Activated CD8-positive, alpha-beta memory T cell treated with anti-CD3 and anti-CD28 coated beads for 48 hours (primary cell): Measurements from ENCODE around the gene VAT1.
"Not testable (repeated sequence)": the region's sequence is repeated elsewhere in the genome, so short reads cannot be mapped to it uniquely, and the experiment has no call there.

Experiments
- DNase-seq, 3 experiments: peaks; one replicate each; pipeline ENCODE4 v3.0.0-alpha.2; 2020; ENCODE audit warnings: low read depth in 2 of 3, low spot score in 2 of 3

Gene VAT1

DNA sequence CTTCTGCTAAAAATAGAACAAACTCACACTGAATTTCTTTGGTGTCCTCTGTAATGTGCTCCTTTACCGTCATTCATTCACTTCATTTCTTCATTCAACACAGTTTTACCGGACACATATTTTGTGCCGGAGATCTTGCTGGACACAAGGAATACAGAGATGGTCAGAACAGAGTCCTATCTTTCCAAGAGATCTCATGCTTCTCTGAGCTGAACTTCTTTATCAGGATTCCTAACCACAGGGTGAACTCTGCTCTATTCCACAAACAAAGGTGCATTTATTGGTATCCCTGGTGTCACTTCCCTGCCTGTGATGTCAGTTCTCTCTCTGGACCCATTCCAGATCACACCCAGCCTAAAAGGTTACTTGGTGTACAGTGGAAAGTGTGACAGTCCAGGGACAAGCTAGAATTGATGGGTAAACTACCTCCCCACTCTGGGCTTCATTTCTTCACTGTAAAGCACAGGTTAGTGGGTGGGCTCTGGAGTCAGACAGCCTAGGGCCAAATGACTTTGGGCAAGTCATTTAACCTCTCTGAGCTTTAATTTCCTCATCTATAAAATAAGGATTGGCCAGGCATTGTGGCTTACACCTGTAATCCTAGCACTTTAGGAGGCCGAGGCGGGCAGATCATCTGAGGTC lies 11.4 kb downstream of the VAT1 start:
- no peak for DNase-seq

DNA sequence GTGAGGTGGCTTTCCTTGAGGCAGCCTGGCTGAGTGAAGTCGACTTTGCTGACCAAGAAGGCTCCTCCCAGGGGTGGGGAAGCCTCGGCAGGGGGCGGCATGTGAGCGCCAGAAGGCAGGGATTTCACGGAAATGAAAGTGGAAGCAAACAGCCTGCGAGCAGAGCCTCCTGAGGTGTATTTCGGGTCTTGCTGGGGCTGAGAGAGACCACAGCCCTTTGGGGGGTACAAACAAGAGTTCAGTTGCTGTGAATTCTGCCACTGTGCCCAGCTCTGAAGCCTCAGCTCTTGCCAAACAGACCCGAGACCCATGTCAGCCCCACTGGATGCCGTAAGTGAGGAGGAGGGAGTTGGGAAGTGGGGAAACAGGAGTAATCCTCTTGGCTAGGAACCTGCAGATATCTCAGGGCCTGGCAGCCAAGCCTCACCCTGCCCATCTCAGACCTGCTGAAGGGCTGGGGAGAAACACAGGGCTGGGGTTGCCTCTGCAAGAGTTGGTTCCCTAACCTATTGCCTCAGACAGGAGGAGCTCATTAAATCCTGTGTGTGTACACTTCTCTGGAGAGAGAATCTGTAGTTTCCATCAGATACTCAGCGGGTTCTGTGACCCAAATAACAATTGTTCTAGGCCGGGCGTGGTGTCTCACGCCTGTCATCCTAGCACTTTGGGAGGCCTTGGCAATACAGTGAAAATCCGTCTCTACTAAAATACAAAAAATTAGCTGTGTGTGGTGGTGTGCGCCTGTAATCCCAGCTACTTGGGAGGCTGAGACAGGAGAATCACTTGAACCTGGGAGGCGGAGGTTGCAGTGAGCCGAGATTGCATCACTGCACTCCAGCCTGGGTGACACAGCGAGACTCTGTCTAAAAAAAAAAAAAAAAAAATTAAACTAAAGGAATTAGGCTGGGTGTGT lies 15.3 kb downstream of the VAT1 start, which contains the start of gene IFI35:
Gene IFI35, plus strand, starts transcription at position 146 of the 913 bp plus-strand sequence. Its CDS starts 164 bp downstream, at position 310.
- DNase-seq: peak; percentile 67 to 71 (median 70)

DNA sequence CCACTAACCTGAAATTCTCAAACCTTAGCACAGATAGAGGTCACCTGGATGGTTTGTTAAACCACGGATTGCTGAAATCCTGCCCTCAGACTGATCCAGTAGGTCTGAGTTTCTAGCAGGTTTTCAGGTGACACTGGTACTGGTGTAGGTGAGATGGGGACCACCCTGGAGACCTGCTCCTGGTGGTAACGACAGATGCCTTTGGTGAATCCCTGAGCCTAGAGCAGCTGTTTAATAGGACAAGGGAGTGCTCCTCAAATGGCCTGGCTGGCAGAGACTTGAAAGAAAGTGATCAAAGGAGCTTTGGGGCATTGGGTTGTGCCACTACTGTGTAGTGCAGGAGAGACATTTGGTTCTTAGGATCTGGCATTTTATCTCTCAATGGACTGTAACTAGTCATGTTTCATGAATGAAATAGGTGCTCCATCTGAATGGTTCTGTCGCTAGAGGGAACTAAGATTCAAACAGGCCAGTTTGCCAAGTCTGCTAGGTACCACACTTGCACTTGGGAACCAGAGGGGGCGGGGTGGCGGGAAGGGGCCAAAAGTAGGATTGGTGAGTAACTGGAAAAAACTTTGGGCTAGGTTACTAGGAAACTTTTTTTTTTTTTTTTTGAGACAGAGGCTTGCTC lies 18.5 kb downstream of the VAT1 start:
- DNase-seq: no peak

DNA sequence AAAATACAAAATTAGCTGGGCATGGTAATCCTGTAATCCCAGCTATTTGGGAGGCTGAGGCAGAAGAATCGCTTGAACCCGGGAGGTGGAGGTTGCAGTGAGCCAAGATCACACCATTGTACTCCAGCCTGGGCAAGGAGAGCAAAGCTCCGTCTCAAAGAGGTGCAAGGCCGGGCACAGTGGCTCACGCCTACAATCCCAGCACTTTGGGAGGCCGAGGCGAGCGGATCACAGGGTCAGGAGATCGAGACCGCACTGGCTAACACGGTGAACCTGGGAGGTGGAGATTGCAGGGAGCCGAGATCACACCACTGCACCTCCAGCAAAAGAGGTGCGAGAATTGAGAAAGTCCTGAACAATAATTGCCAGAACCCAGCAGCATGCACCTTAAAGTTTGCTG lies 21.3 kb downstream of the VAT1 start:
- not testable (repeated sequence) for DNase-seq

DNA sequence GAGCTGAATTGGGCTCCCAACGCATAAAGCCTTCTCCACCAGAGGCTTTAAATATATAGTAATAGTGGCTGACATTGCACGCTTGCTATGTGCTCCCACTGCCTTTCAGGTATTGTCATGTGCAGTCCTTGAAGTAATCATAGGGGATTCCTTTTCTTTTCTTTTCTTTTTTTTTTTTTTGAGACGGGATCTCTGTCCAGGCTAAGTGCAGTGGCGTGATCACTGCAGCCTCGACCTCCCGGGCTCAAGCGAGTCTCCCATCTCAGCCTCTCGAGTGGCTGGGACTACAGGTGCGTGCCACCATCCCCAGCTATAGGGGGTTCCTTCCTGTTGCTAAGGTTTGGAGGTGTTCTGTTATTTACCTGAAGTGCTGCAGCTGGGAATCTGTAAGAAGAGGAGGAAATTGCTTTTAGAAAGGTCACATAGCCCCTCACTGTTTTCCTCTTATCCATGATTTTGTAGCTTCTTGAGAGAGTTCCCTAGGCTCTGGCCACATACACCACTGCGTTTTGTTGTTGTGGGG lies 23.1 kb downstream of the VAT1 start:
- DNase-seq: no peak

DNA sequence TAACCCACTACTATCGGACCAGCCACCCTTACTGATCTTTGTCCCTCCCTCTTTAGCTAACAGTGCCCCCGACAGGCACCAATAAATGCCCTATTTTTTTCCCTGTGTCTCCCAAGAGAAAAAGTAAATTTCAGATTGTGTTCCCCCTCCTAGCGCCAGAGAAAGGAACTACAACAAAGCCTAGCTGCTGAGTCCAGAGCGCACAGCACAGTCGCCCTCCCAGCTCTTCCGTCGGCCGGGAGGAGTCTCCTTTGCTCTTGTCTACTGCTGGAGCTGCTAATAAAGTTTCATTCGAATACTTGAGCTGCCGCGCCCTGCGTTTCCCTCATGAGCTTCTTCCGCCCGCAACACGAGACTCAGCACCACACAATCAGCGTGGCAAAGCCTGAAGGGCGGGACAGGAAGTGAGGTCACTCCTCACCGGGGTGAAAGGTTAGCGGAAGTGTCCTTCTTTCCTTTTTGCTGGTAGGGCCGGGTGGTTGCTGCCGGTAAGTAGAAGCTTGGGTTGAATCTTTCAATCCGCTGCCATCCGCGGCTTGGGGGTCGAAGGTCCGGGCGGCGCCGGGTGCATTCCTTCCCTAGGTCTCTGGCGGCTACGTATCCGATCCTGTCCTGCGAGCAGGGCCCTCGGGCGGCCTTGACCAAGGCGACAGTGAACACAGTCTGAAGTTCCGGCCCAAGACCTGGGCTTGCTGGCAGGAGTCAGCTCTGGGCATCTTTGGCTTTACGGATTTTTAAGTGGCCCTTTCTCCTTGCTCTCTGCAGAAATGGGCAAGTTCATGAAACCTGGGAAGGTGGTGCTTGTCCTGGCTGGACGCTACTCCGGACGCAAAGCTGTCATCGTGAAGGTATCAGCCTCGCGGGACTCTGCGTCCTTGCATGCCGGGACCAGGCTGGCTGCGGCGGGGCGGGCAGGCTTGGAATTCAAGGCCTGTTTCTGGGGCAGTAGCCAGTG lies 23.9 kb downstream of the VAT1 start, which contains the start of gene RPL27:
Gene RPL27, plus strand, starts transcription at position 436 of the 955 bp plus-strand sequence. Its CDS starts 332 bp downstream, at position 768.
- DNase-seq: peak; percentile 84 to 88 (median 86)

DNA sequence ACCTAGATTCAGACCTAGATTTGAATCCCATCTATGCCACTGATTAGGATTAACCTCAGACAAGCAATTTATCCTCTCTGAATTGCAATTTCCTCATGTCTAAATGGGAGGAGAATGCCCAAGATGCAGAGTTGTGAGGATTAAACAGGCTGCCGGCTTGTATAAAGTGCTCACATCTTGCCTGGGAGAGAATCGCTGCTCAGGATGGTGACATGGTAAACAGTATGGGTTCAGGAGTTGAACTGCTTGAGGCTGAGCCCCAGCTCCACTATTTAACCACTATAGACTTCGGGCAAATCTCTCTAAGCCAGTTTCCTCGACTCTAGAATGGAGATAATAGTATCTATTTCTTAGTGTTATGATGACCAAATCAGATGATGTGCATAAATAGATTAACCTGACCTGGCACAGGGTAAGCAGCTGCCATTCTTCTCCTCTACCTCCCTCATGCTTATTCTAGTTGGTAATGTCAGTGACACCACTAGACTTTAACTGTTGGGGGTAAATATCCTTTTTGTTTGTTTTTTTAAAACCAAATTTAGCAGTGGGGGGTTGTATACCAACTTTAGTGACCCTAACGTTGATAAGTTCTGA lies 24.7 kb downstream of the VAT1 start:
- no peak for DNase-seq

DNA sequence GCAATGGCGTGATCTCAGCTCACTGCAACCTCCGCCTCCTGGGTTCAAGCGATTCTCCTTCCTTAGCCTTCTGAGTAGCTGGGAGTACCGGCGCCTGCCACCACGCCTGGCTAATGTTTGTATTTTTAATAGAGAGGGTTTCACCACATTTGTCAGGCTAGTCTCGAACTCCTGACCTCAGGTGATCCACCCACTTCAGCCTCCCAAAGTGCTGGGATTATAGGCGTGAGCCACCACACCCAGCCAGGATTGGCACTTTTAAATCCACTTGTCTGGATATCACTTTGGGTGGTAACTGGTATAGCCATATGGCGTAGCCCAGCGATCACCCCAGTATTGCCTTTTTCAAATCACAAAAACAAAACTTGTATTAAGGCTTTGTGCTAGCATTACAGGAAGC lies 28.3 kb downstream of the VAT1 start:
- DNase-seq: not testable (repeated sequence)

DNA sequence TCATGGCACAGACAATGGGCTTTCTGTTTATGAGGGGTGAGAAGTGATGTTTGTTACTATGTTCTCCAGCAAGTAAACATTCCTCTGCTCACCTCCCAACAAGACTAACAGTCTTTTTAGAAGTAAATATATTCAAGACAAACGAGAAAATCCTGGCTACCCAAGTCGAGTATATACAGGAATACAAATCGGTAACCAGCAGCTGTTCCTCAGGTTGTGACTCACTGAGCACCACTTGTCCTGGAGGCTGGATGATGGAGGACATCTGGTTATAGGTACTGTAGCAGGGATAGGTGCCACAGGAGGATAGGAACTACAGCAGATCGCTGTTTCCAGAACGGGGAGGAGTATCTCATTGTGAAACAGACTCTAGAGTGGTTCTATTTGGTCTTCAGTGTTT lies 29.3 kb downstream of the VAT1 start:
- DNase-seq: no peak

DNA sequence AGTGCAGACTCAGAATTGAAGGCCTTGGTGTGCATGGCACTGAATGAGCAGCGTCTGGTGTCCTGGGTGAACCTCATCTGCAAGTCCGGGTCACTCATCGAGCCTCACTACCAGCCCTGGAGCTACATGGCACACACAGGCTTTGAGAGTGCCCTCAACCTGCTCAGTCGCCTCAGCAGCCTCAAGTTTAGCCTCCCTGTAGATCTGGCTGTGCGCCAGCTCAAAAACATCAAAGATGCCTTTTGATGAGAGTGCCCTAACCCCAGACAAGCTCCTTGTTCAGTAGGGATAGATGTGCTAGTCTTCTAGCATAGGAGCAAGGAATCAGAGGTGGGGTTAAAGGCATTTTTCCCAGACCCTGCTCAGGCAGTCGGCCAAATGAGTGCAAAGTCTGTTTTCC lies 30.7 kb downstream of the VAT1 start:
- DNase-seq: no peak

DNA sequence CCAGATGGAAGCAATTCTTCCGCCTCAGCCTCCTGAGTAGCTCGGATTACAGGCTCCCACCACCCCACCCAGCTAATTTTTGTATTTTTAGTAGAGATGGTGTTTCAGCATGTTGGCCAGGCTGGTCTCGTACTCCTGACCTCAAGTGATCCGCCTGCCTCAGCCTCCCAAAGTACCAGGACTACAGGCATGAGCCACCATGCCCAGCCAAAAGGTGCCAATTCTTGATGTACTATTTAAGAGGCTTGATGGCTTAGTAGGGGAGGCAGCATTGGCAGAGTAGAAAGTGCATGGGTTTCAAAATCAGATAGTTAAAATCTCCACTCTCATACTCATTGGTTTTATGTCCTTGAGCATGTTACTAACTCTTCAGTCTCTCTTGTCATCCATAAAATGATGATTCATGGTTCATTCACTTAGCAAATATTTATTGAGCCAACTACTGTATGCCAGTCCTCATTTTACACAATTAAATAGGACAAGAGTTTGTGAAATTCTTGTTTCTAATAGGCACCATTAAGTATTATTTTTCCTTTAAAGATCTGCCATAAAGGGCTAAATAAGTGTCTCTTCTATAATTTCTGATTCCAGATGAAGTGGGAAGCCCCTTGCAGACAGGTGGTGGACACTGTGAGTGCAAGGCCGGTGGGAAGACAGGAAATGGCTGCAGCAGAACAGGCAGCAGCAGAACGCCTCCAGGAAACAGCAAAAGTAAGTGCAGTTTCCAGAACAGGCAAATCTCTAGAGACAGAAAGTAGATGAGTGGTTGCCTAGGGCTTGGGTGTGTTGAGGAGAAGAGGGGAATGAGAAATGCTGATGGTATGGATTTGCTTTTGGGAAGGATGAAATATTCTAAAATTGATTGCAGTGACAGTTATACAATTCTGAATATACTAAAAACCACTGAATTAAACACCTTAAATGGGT lies 32.2 kb downstream of the VAT1 start:
- DNase-seq: no peak

DNA sequence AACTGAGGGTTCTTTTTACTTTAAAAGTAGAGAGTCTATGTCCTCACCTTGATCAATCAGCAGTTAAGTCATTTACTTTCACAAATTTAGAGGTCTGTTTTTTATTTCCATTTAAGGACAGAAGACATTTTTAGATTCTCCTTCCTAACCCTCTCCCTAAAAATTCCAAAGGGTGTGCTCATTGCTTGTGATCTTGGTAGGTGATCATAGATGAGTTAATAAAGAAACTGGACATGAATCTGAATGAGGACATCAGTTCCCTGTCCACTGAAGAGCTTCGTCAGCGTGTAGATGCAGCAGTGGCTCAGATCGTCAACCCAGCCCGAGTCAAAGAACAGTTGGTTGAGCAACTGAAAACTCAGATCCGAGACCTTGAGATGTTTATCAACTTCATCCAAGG lies 33.0 kb downstream of the VAT1 start:
- DNase-seq: no peak

DNA sequence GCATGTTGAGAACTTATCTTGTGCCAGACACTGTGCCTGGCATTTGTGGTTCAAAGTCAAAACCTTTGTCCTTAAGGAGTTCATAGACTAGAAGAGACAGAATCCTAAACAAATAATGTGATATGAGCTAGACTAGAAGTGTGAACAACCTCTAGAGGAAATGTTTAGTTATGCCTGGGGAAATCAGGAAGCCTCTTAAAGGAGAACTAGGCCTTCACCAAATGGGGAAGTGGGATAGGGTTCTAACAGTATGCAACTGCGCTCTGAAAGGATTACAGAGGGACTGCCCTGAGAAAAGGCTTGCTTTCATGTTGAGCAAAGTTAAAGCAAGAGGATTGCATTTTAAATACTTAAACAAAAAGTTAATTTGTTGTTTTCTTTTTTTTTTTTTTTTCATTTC lies 37.0 kb downstream of the VAT1 start:
- DNase-seq: no peak

DNA sequence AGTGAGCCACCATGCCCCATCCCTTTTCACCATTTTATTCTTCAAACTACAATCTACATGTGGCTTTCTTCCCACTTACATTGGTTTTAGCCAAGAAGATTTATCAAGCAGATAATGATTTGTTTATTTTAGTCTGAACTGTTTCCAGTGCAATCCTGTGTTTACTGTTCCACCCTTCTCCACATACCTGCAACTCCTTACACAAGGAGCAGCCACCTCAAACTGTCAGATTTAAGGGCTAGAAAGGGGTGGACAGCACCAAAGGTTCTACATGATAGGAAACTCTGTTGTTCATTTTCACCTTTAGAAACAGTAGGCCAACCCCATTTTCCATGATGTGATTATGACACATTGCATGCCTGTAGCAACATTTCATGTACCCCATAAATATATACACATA lies 39.9 kb downstream of the VAT1 start:
- no peak for DNase-seq

DNA sequence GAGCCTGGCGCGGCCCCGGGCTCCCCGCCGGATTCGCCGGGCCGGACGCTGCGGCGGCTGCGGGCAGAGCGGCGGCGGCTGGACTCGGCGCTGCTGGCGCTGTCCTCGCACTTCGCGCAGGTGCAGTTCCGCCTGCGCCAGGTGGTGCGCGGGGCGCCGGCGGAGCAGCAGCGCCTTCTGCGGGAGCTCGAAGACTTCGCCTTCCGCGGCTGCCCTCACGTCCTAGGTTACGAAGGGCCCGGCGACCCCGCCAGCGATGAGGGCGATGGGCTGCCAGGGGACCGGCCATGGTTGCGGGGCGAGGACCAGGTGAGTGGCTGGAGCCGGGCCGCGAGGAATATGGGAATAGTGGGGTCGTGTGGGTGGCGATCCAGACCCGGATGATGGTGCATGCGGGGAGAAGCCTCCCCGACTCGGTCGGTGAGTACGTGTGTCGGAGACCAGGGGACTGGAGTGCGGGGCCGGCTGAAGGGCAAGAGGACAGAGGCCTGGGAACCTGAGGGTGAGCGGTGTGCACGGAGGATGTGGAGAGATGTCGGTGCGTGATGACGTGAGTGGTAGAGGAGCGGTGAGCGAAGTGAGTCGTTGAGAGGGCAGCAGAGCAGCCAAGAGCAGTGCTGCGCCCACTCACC lies 41.3 kb downstream of the VAT1 start:
- DNase-seq: peak in 2 of 3 experiments; percentile 29 to 39

DNA sequence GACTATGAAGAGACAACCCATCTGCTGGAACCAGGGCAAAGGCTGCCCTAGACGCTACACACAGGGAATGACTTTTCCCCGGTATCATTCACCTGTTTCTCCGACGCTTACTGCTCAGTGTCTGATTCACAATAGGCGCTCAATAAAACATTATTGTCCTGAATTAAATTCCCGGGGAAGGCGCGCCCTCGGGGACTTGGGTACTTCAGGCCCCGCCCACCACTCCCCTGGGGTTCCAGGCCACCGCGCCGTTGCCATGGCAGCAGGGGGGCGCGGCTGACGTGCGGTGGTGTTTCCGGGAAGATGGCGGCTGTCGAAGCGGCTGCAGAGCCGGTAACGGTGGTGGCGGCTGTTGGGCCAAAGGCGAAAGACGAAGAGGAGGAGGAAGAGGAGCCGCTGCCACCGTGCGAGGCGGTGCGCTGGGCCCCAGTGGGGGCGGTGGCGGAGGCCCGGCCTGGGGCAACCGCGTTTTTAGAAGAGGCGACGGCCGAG lies 41.9 kb downstream of the VAT1 start, which contains the start of gene RUNDC1:
Gene RUNDC1, plus strand, starts transcription at position 292 of the 492 bp plus-strand sequence. Its CDS starts 12 bp downstream, at position 304.
- DNase-seq: peak; percentile 77 to 90 (median 85)

DNA sequence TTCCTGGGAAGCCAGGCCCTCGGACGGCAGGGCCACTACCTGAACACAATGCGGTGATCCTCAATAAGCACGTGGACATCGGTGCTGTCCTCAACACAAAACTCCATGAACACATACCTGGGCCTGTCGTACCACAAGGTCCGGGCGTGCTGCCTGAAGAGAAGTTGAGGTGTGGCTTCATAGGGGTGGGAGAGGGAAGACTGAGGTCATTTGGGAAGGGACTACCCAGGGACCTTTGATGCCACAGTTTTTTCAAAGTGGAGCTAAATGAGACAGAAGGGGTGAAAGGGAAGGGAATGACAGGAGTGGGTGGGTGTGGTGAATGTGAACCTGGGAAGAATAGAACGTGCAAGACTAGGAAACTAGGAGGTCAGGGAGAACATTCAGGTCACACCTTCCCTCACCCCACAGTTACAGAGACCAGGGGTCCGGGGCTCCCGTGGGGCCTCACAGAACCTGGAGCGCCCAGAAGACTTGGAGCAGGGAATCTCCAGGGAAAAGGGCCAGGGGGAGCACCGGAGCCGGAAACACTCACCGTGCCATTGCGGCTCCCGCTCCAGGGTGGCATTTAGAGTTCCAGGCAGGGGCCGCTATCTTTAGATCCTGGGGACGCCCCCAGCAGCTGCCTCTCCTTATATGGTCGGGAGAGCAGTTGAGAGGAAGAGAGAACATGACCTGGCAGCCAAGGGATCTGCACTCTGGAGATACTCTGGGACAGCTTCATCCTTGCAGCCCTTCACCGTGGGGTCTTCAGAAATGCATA lies 42.5 kb downstream of the VAT1 start, which contains the start of gene PTGES3L:
Gene PTGES3L, minus strand, starts transcription at position 570 of the 763 bp plus-strand sequence. Its CDS starts 27 bp downstream, at position 543.
- no peak for DNase-seq
